Endothelial cell of hepatic sinusoid (primary cell): Measurements from ENCODE around the gene SNCAIP.

Experiments used
- in situ Hi-C: cut with HindIII; loops from 2 replicates; pipeline ENCODE4 v1.10.0; 2017; ENCODE audit warnings: low sequenced_read_pairs

Gene SNCAIP

DNA sequence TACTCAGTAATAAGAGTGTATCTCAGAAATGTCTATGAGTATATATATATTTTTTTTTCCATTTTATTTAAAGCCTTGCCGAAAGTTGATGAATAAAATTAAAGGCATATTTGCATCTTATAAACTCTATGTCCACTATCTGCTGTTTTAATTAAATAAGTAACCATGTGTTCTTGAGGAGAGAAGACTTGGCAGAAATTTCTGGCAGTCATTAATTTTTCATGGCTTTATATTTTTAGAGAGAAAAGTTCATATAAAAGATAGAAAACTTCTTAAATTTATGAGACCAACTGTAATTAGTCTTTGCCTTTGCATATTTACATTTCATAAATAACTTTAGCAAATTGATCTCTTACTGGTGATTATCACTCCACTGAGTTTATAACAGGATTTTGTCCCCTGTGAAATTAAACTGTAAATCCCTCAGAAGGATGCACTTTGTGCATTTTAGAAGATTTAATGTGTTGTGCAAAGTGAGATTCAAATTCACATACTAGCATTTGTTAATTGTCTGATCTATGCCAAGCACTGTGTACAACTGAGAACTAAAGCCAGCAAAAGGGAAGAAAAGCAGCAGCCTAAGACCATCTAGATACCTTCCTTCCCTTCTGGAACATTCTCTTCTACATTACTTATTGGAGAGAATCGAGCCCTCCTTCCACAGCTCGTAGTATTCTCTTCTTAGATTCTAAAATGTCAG lies 108.7 kb downstream of the SNCAIP start:
- in situ Hi-C loops = no loop called here

DNA sequence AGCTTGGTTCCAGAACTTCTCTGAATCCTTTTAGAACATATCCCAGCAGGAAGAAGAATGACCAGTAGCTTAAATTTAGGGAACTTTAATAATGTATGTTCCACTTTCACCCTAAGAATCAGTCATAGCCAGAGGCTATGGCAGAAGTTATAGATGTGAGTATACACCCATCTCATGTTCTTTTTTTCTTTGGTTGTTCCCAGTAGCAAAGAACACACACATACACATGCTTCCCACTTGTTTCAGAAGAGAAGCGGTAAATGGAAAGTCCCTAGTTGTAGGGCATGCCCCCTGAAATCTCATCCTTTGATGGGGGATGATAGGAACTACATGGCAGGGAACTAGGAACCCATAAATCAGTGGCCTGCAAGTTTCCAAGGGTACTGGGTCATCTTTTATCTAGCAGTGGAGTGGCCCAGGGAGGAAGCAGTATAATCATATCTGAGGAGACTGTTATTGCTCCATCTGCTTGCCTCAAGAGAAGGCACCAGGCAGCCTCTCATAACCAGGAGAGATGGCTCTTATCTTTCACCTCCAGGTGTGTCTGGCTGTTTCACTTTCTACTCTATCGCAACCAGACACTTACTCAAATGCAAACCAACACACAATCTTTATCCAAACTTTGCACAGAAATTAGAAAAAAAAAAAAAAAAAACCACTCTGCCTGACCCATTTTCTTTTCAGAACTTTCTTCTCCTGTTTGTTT lies 109.5 kb downstream of the SNCAIP start:
- in situ Hi-C loops = no loop called here

DNA sequence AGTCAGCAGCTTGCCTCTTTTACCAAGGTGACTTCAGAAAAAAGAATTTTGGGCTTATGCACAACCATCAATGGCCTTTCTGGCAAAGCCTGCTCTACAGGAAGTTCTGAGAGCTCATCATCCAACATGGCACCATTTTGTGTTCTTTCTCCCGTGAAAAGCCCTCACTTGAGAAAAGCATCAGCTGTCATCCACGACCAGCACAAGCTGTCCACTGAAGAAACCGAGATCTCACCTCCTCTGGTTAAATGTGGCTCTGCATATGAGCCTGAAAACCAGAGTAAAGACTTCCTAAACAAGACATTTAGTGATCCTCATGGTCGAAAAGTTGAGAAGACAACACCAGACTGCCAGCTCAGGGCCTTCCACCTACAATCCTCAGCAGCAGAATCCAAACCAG lies 111.2 kb downstream of the SNCAIP start:
- in situ Hi-C loops = no loop called here

DNA sequence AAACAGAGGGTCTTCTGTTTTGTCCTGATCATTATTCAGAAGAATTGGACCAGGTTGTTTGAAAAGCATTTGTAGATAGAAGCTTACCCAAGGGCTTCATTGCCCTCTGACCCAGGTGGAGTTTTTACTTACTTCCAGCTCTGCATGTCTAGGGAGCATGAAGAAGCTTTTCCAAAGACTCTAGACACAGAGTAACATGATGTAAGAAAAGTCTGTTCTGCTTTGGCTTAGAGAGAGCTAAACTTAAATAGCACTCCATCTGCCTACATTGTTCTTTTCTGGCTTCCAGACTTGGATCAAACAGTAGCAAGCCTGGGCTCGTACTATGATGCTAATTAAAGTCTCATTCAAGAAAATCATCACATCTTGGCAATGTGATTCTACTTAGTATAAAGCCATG lies 112.1 kb downstream of the SNCAIP start:
- in situ Hi-C loops = no loop called here

DNA sequence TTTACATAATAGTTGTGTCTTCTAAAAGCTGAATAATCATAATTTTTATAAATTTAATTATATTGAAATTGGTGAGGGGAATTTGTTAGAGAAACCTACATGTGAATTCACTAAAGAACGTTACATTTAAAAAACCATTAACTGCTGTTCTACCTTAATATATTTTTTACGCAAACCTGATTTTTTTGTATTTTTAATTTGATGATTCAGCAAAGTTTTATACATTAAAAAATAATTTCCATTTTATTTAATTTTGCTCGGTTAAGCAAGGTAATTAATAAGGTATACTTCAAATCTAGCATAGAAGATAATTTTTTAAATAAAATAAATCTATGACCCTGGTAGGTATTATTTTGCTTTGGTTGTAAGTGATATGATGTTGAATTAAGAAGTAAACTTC lies 114.3 kb downstream of the SNCAIP start:
- in situ Hi-C loops = no loop called here

DNA sequence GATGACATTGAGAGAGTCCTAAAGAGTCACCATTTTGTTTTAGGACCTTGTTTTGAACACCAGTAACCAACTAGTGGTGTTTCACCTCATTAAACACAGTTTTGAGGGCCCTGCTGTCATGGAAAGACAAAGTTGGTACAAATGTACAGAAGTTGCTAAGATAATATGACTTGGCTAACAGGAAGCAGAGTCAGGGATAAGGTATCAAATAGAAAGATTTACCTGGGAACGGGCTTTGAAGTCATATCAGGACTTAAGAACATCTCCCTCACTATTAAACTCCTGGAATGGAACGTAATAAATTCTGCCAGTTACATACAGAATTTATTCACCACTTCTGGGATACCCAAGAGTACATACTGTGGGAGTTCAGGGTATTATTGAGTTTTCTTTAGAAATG lies 115.6 kb downstream of the SNCAIP start:
- in situ Hi-C loops = no loop called here

DNA sequence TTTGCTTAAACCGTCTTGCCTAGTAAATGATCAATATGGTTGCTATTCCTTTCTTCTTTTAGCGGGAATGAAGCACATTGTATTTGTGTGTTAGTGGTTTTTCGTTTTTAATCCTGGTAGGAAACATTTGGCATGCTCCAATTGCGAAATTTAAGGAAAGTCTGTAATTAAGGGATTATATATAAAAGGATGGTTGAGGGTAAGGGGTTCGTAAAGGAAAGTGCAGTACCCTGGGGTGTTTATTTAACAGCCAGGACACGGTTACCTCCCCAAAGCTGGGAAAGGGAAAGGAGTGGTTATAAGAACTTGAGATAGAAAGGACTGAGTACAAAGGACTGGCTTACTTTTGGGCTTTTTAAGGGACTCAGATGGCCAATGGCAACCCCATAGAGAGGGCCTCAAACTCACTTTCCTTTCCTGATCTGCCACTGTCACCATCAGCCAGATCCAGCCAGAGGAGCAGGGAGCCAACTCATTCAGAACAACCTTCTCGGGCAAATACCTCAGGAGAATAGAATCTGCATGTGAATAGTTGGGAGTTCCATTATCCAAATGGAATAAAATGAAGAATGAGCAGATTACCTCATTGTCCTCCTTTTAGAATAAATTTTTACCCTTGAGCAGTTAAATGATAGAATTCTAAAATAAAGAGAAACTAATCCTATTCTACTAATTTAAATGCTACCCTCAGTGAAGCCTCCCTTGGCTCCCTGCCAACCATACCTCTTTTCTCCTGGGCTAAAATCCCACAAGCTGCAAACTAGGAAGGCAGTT lies 117.7 kb downstream of the SNCAIP start:
- in situ Hi-C loops = no loop called here

DNA sequence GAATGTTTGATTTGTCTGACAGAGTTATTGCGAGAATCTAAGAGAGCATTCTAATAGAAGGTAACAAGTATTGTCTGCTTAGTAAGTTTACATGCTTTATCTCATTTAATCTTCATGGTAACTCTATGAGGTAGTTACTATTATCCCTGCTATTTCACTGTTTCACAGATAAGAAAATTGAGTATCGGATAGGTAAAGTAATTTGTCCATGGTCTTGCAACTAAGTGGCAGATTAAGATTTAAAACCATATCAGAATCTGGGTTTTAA lies 118.2 kb downstream of the SNCAIP start:
- in situ Hi-C loops = no loop called here

DNA sequence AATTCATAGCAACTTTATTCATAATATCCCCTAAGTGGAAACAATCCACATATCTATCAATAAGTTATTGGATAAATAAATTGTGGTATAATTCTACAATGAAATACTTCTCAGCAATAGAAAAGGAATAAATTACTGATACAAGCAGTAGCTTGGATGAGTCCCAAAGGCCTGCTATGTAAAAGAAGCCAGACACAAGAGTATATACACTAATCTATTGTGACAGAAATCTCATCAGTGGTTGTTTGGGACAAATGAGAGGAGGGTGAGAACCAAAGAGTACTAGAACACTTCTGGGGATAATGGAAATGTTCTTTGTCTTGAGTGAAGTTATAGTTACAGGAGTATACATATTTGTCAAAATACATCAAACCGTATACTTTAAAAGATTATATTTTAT lies 119.3 kb downstream of the SNCAIP start:
- in situ Hi-C loops = no loop called here

DNA sequence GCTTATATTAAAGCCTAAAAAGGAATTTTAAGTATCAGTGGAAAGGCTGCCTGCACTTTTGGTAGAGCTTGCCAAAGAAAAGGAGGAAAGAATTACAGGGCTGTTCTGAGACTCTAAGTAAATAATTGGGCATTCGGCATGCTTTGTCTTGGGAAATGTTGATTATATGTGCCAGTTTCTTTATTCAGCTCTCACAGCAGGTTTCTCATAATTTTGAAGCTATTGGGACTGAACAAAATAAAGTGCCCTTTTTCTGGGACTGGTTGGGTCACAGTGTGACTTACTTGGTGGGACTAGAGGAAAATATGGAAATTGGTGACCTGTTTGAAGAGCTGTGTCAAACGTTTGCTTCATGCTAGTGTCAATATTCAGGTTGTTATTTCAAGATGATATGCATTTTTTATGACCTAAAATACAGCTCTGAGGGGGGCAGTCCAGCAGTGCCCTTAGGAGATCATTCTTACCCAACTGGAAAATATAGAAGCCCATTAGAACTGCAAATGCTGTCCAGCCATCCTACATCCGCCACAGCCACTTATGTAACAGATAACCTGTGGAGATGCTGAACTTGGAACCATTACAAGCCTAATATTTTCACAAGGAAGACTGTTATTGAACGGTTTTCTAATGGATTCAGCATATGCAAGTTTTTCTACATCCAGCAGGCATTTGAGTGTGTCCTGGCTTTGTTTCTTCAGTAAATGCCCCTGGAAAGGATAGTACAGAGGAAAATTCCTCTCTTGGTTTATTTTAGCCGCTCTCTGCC lies 122.4 kb downstream of the SNCAIP start:
- in situ Hi-C loops = no loop called here

DNA sequence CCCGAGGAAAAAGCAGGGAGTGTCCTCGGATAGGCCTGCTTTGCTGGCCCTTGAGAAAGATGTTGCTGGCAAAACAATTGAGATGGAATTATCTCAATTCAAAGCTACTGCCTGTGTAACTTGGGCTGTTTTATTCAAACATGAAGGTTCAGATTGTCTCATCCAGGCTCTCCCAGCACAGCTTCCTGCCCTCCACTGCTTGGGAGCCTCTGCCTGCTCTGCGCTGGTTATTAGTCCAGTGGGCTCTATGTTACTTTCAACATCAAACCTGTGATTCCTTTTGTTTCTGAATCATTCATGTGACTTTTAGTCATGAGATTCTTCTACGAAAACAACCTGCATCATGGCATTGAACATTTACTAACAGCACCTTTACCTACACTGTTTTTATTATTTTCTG lies 123.2 kb downstream of the SNCAIP start:
- in situ Hi-C loops = no loop called here

DNA sequence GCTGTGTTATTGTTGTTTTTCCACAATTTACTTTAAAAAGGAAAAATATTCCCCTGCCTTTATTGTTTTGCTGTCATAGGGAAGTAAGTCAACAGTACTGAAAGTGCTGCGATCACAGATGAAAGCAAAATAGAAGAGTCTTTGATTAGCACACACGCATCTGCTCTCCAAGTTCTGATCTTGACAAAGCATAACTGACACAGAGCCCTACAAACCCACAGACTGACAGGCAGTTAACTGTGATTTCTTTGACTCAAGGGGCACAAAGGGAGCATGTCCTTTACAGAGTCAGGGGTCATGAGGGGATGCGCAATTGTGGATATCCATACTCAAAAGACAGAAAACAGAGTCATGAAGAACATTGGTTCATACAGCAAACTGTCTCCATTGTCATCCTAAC lies 123.7 kb downstream of the SNCAIP start:
- in situ Hi-C loops = no loop called here

DNA sequence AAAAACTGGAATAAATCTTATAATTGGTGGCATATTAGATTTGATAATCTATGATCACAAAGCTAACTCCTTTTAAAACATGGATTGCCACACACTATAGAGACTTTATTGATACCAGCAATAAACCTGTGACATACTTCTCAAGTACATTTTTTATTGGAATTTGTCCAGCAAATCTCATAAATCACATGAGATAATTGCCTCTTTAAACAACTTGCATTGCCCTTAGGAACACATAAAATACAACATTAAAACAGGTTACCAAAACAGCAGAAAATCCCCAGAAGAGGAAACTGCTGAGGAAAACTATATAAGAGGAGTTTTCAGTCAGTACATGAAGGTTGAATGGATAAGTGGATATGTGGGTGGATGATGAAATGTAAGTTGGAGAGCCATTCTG lies 124.6 kb downstream of the SNCAIP start:
- in situ Hi-C loops = no loop called here

DNA sequence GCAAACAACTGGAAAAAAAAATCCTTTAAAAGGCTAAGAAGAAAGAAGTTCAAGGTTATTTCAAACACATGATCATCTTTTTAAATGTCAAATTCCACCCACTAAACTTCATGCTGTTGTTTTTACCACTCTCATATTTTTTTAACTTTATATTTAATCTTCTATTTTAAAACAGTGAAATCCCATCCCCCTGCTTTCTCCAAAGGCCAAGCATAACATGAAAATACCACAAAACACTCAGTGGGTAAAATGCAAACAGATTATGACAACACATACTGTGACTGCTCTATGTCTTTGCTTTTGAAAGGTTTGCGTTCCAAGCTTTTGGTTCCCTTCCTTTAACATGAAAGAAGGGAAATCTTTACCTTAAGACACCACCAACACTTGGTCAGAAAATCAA lies 127.6 kb downstream of the SNCAIP start:
- in situ Hi-C loops = no loop called here

DNA sequence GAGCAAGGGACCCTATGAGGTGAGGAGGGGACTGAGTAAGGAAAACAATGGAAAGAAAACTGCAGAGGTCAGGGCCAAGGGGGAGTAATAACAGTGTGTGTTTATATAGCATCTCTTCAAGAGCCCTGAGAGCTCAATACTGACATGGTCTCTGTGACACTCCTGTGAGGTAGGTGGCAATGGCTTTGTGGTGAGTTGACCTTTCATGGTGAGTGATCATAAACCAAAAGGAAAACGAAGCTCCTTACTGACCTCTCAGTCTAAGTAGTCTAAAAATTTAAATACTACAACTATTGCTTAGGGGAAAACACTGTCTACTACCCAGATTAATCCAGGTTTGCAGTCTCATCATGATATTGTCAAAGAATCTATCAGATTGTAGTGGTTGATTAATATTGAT lies 130.9 kb downstream of the SNCAIP start:
- in situ Hi-C loops = no loop called here

DNA sequence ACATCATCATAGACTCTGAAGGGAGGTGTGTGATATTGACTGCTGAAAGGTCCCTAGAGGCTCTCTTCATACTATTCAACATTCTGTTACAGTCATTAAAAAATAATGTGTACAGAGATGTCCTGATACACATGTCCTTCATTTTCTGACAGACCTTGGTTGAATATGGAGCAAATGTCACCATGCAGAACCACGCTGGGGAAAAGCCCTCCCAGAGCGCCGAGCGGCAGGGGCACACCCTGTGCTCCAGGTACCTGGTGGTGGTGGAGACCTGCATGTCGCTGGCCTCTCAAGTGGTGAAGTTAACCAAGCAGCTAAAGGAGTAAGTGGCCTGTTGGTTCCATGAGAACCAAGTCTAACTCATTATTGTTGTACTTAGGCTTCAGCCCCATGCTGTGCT lies 132.4 kb downstream of the SNCAIP start:
- in situ Hi-C loops = no loop called here

DNA sequence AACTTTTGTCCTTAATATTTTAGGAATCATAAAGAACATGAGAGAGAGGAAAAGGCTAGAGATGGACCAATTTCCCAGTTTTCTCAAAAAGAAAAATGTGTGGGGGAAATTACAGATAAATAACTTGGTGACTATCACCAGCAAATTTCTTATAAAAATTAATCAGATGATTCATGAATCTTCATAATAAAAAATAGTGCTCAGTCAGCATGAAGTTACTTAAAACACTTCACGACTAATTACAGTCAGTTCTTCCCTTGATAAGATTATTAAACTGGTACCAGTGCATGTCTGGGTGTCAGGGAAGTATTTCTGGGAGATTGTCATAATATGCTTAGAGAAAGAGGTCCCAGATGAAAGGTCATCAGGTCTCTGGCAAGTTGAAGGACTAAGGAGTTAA lies 133.0 kb downstream of the SNCAIP start:
- in situ Hi-C loops = no loop called here

DNA sequence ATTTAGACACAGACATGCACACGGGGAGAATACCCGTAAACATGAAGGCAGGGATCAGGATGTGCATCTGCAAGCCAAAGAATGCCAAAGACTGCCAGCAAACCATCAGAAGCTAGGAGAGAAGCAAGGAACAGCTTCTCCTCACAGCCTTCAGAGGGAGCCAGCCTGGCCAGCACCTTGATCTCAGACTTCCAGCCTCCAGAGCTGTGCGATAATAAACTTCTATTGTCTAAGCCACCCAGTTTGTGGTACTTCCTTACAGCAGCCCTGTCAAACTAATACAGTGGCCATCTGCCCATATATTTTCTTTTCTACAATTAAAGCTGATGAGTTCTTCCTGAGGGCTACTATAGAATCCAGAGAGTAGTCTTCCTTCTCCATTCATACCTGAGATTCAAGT lies 135.0 kb downstream of the SNCAIP start:
- in situ Hi-C loops = no loop called here

DNA sequence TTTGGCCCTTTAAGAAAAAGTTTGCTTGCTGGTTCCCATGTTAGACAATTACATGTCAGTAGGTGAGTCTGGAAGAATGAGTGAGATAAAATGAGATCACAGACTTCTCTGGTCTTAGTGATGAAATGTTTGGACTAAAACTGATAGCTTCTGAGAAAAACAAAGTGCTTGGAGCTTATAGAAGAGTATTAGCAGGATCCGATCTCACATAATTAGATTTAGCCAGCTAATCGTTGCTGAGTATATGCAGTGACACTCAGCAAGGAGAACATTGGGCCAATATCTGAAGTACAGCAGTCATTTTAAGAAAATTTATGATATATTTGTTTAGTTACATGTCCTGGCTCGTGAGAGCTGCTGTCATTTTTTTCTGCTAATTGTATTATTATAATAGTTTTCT lies 135.8 kb downstream of the SNCAIP start:
- in situ Hi-C loops = no loop called here

DNA sequence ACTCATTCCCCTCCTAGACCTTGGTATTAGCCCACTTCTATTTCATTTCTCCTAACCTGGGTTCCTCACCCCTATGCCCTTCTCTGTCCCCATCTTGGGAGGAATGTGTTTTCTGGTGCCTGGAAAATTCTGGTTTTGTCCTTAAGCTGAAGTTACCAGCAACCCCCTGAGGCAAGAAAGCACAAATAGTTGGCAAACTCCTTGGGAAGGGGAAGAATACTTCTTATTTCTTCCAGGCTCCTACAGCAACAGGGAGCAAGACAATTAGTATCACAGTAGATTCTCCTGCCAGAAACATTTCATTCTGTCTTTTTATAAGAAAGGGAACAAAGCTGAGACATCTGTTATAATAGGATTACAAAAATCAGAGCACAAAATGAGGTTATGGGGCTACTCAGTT lies 142.5 kb downstream of the SNCAIP start:
- in situ Hi-C loops = no loop called here

DNA sequence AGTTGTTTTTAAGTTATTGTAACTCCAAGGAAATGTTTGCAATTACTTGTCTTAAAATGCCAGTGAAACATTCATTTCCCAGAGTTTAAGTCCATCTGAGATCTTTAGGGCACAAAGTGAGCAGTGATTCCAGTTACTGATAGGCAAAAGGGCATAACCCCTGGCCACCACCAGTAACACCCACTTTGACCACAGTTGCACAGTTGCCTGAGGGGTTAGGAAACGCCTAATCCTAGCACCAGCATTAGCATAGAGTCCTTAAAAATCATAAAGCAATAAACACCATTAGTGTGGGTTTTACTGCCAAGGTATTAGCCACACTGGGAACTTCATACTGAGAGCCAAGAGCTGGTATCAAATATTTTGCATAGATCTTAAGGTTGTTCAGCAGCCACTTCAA lies 143.9 kb downstream of the SNCAIP start:
- in situ Hi-C loops = no loop called here
